Activated CD4-positive, alpha-beta T cell treated with anti-CD3 and anti-CD28 coated beads for 24 hours (primary cell): Measurements from ENCODE around the gene MRPL44.
A peak's percentile ranks its signal among the peaks of the same experiment; 100 is the strongest.
"Not testable (repeated sequence)": the region's sequence is repeated elsewhere in the genome, so short reads cannot be mapped to it uniquely, and the experiment has no call there.

Experiments used
- DNase-seq, 2 donors: peaks; one replicate each; pipeline ENCODE4 v3.0.0-alpha.2; 2020; ENCODE audit warnings: low read depth in 2 of 2

Gene MRPL44

DNA sequence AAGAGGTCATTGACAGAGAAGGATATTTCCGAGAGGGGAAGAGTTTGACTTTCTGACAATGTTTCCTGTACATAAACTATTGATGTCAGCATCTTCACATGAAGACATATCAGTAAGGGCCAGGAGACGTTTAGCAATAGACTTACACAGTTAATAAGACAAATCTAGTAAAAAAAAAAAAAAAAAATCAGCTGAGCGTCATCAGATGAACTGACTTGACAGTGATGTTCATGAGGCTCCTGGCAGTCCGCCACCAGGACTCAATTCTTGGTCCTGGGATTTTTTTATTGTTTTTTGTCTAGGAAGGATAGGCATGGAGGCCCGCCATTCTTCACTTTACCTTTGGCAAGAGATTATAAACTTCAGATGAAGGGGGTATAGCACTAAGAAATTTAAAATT, 14.5 kb downstream of the MRPL44 start:
- DNase-seq = no peak

DNA sequence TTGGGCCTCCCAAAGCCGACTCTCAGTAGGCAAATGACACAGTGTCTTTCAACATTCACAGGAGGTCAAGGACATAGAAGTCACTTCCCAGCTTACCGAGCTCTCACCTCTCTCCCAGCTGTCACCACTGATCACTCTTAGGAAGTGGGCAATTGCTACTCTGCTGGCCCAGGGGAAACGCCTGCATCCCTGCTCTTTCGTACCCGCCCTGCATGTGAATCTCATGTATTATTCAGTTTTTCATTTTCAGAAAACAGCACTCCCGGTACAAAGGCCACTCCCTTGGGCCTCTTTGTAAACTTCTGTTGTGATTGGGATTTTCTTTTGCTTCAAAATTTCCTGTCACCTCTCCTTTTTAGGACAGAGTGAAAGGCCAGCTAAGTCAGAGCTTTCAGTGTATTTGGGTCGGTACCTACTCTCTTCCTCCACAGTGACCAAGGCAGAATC, 15.4 kb downstream of the MRPL44 start:
- no peak for DNase-seq

GRCh38 chr2:223973606-223974005, 16.3 kb downstream of the MRPL44 start:
- DNase-seq = no peak

- DNase-seq = no peak
These were observed 19.5 kb downstream of the MRPL44 start for GRCh38 chr2:223976635-223977226.

DNA sequence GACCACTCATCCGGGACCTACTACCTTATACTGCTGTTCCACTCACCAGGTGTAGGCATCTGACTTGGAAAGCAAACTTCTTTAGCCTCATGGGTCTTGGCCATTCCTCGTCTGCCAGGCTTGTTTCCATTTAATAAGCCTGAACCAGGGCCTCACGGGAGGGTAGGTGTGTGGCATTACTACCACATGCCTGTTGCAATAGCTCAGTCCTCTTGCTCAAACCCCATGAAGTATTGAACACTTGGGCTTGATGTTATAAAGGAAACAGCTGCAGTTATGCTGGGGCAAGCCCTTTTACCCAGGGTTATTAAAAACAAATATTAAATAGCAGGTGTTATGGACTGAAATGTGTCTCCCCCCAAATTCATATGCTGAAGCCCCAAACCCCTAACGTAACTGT, 21.2 kb downstream of the MRPL44 start:
- DNase-seq = no peak

GRCh38 chr2:223979730-223980396, 22.6 kb downstream of the MRPL44 start:
- DNase-seq = no peak

GRCh38 chr2:223980397-223980735, 23.1 kb downstream of the MRPL44 start:
- DNase-seq = no peak

DNA sequence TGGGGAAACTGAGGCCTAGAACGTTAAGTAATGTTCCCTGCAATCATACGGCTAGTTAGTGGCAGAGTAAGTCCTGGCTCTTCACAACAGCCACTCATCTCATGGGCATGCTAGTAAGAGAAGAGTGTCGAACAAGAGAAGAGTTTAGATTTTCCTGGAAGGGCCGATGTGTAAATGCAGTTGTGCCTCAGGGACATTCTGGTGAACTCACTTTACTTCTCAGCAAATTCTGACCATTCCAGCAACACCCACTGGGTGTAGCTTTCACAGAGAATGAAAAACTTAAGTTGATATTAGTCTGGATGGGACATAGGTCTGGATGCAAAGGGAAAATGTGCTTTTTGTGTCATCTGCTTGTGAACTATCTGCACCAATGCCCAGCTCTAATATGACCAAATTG, 23.5 kb downstream of the MRPL44 start:
- DNase-seq = no peak

DNA sequence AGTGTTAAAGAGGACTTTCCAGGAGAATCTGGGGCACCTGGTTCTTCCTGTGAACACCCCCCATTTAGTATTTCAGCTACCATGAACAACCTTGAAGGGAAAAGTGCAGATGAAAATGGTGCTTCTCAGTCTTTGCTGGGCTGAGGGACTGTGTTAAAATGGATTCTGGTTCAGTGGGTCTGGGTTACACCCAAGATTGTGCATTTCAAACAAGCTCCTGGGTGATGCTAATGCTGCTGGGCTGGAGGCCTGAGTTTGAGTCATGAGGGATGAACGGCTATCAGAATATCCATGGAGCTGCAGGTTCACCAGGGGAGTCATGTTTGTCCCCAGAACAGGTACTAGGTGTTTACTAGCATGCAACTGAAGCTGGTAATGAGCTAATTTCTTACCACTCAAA, 24.0 kb downstream of the MRPL44 start:
- DNase-seq = no peak

- DNase-seq = no peak
These were observed 32.1 kb downstream of the MRPL44 start for GRCh38 chr2:223989206-223989855.

DNA sequence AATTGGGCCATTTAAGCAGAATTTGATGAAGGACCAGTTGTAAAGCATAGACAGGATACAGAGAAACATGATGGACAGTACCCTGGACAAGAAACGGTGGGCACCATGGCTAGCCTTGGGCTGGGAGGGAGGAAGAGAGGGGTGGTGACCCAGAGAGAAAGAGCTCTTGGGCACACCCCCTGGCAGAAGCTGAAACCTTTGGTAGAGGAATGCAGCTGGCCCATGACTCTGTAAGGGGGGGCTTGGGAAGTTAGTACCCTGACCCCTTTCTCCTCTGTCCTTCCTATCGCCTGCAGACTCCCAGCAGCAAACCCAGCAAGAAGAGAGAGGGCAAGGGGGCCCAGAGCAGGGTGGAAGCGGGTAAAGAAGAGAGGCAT, 32.6 kb downstream of the MRPL44 start:
- no peak for DNase-seq

GRCh38 chr2:223991611-223992010, 34.3 kb downstream of the MRPL44 start:
- DNase-seq = no peak

- peak; percentile 40 to 49 for DNase-seq
These were observed 36.5 kb downstream of the MRPL44 start for GRCh38 chr2:223993634-223994232.

DNA sequence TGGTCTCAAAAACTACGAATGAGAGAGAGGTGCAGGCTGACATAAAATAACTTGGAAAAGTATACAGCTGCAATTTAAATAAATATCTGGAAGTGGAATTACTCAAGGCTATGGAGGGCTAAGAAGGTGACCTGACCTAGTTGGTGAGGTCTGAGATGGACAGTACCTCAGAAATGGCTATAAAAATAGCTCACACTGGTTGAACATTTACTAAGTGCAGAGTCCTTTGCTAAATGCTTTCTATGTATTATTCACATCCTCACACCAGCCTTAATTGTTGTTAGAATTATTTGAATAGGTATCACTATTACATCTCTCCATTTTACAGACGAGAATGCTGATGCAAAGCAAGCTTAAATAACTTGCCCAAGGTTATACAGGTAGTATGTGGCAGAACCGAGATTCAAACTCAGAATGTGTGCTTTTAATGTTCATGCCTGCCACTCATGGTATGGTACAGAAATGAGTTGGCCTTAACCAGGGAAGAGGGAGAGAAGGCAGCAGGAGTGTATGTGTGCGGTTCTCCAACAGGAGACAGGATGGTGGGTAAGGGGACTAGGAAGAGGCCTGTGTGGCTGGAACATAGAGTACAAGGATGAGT, 37.4 kb downstream of the MRPL44 start:
- no peak for DNase-seq

DNA sequence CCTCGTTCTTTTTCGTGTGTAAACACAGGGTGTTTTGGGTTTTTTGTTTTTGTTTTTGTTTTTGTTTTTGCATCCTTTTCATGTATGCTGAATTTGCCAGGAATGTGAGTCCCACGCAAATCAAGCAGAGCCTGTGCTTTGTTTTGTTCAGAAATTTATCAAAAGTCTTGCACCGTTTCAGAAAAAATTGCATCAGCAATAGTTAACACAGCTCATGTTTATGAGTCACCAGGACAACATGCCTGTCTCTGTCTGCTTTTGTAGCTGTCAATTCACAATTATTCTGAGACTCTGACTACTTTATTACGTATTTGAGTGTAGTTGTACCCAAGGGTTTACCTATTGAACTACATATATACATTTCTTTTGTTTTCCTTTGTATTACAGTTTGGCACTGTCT, 38.3 kb downstream of the MRPL44 start:
- no peak for DNase-seq

DNA sequence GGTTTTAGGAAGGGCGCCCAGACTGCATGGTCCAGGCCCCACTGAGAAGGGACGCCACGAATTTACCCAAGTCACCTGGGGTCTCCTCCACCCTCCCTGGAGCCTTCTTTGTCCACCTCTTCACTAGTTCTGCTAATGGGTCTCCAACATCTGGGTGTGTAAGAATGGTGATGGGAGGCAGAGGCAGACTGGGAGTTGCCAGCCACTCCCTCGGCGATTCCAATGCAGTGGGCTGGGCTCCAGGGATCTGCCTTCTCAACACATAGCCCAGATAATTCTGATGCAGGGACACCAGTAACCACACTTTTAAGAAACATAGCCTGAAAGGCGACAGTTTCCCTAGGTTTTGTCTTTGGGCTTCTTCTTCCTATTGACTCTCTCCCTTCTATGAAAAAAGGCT, 39.1 kb downstream of the MRPL44 start:
- DNase-seq = no peak

DNA sequence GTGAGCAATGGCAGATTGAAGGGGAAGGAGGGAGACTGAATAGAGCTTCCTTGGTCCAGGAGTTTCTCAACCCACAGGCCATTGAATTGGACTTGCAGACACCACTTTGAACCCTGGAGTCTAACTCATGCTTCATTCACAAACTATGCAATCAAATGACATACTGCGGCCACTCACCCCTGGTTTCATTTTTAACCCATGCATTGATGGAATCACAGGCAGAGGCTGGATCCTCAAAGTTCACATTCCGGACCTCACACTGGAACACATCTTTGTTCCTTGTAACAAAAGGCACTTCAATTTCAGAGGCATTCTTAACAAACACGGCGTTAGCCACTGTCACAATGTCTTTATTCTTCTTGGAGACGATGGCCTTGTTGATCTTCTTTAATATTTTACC, 40.7 kb downstream of the MRPL44 start:
- DNase-seq = no peak

- no peak for DNase-seq
These were observed 41.7 kb downstream of the MRPL44 start for GRCh38 chr2:223998948-223999347.

DNA sequence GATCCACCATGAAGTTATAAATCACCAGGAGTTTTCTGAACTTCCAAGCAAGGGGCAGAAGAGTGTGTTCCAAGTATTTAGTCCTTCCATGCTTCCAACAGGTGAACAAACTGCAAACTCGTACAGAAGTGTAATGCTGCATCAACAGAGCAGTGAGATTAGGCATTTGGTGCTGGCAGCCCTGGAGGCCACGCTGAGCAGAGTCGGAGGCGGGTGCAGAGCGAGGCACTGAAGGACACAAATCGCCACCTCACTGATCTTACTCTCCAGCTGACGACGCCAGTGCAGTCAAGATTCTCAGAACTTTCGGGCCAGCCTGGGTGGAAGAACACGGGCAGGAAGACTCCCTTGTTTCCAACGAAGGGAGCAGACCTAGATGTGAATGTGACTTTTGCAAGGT, 42.6 kb downstream of the MRPL44 start:
- DNase-seq = no peak

DNA sequence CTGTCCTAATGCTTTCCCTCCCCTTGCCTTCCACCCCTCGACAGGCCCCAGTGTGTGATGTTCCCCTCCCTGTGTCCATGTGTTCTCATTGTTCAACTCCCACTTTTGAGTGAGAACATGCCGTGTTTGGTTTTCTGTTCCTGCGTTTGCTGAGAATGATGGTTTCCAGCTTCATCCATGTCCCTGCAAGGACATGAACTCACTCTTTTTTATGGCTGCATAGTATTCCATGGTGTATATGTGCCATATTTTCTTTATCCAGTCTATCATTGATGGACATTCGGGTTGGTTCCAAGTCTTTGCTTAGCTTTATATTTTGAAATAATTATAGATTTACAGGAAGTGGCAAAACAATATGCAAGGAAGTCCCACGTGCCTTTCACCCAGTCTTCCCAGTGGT, 43.4 kb downstream of the MRPL44 start:
- not testable (repeated sequence) for DNase-seq

DNA sequence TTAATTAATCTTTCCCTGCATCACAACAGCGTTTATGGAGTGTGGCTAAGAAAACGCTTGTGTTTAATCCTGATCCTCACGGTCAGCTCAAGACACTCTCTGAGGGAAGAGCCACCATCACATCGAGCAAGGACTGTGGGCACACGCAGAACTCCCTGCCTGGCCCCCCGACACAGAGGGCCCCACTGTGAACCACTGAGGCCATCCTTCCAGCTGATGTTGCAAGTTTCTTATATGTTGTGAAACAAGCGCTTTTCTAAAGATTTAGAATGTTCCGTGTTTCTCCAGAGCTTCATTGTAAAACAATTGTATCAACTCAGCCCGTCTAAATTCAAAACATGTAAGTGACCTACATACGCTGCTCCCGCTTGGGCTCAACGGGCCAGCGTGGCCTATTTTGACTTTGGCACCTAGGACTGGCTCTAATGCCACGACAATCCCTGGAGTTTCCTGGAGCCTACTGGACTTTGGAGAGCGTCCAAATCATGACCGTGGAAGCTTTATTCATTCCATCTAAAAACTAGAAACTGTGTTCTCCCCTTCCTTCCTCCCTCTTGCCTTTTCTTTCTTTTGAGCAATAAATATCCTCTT, 46.9 kb downstream of the MRPL44 start:
- no peak for DNase-seq

- no peak for DNase-seq
These were observed 51.5 kb downstream of the MRPL44 start for GRCh38 chr2:224008702-224009261.
